HFFc6 (cell line): ENCODE measurements around the gene MMADHC. TPM values are rescaled to one million over a fixed set of nuclear protein-coding genes. Genes with fewer than 3 reads are reported as not detected.

Source experiments
- DNase-seq: peaks from one replicate; pipeline ENCODE4 v3.0.0-alpha.2; 2018
- H3K27ac Mint-ChIP-seq: 2 replicates; pipeline ENCODE4 v1.8.0; 2020; ENCODE audit warnings: mild to moderate bottlenecking, mixed read lengths
- H3K27me3 Mint-ChIP-seq: 2 replicates; pipeline ENCODE4 v1.8.0; 2021; ENCODE audit warnings: mild to moderate bottlenecking, moderate library complexity, mixed read lengths; ENCODE audit not compliant: insufficient read depth
- H3K36me3 Mint-ChIP-seq: 2 replicates; pipeline ENCODE4 v1.8.0; 2021; ENCODE audit warnings: low read depth, mixed read lengths
- H3K4me1 Mint-ChIP-seq: 2 replicates; pipeline ENCODE4 v1.8.0; 2020; ENCODE audit warnings: low read depth, mixed read lengths
- H3K4me3 Mint-ChIP-seq: 2 replicates; pipeline ENCODE4 v1.8.0; 2020; ENCODE audit warnings: mild to moderate bottlenecking, moderate library complexity, mixed read lengths
- H3K9me3 Mint-ChIP-seq: 2 replicates; pipeline ENCODE4 v1.8.0; 2020; ENCODE audit warnings: mild to moderate bottlenecking, mixed read lengths
- CTCF ChIP-seq: fragments of 200-600 bp; sonication (generic); IDR thresholded peaks from 2 replicates; pipeline ENCODE4 v1.5.0; 2021; ENCODE audit warnings: antibody characterized with exemption, mild to moderate bottlenecking
- total RNA-seq, 6 experiments: library from RNA; stranded (reverse); fragmentation: NEBNext Ultra II Directional; extraction: Animal tissue kit (Norgen Biotek cat#: 25700); gene quantifications; 2 replicates in 1 of 6; 3 replicates in 5 of 6; pipeline ENCODE4 v1.2.3, GENCODE V29; 2021

Gene MMADHC
- total RNA-seq, 6 experiments from 2014 or later, result 134 to 176 (median 154) TPM

GRCh38 chr2:149526689-149527088 lies 60.9 kb downstream of the MMADHC start:
- Mint-ChIP-seq H3K27me3 (peaks cover 8% of the 10 kb centered on the region), H3K4me3 (no peak overlapping the region), H3K27ac (no peak overlapping the region), H3K36me3 (no peaks in the 10 kb centered on the region), H3K4me1 (no peaks in the 10 kb centered on the region; the same call in 1 of the 2 replicates), H3K9me3 (peaks cover 4% of the 10 kb centered on the region)
- no peak for TF ChIP-seq CTCF
- DNase-seq, result no peak

GRCh38 chr2:149525323-149525722 lies 62.3 kb downstream of the MMADHC start:
- H3K27me3 Mint-ChIP-seq, result peaks cover 9% of the 10 kb centered on the region
- H3K9me3 Mint-ChIP-seq, result peaks cover 4% of the 10 kb centered on the region
- no peaks in the 10 kb centered on the region; the same call in 1 of the 2 replicates for H3K4me1 Mint-ChIP-seq
- H3K27ac Mint-ChIP-seq, result no peak overlapping the region
- TF ChIP-seq CTCF, result no peak
- no peak for DNase-seq
- no peaks in the 10 kb centered on the region for H3K36me3 Mint-ChIP-seq
- H3K4me3 Mint-ChIP-seq, result no peak overlapping the region
